Mesothelial cell of epicardium (in vitro differentiated cells): Measurements from ENCODE around the gene PPIL4. TPM values are rescaled to one million over a fixed set of nuclear protein-coding genes. Genes with fewer than 3 reads are reported as not detected.

Source experiments
- DNase-seq, 2 experiments: peaks; one replicate each; pipeline ENCODE4 v3.0.0; 2021; ENCODE audit warnings: low spot score in 2 of 2; ENCODE audit not compliant: unreplicated experiment in 2 of 2
- H3K27ac Mint-ChIP-seq: 2 replicates; pipeline ENCODE4 v1.8.0; 2021; ENCODE audit warnings: mixed read lengths
- H3K27me3 Mint-ChIP-seq: 2 replicates; pipeline ENCODE4 v1.8.0; 2021; ENCODE audit warnings: low read depth, mixed read lengths
- H3K36me3 Mint-ChIP-seq: 2 replicates; pipeline ENCODE4 v1.8.0; 2021; ENCODE audit warnings: mixed read lengths
- H3K4me1 Mint-ChIP-seq: 2 replicates; pipeline ENCODE4 v1.8.0; 2021; ENCODE audit warnings: mixed read lengths
- H3K4me3 Mint-ChIP-seq: 2 replicates; pipeline ENCODE4 v1.8.0; 2021; ENCODE audit warnings: mild to moderate bottlenecking, moderate library complexity, mixed read lengths
- H3K9me3 Mint-ChIP-seq: 2 replicates; pipeline ENCODE4 v1.8.0; 2021; ENCODE audit warnings: mixed read lengths
- CTCF ChIP-seq: fragments of 200-600 bp; sonication (generic); IDR thresholded peaks from one replicate; pipeline ENCODE4 v1.5.0; 2021; ENCODE audit warnings: antibody characterized with exemption; ENCODE audit not compliant: unreplicated experiment
- total RNA-seq: library from RNA; stranded (reverse); gene quantifications from 3 replicates; pipeline ENCODE4 v1.2.1, GENCODE V29; 2021

Gene PPIL4
- total RNA-seq, 1 donor from 2014 or later: 39.8 TPM

- no peak for DNase-seq
- H3K27me3 Mint-ChIP-seq: no peaks in the 10 kb centered on the region
- no peaks in the 10 kb centered on the region for H3K4me1 Mint-ChIP-seq
- H3K4me3 Mint-ChIP-seq: no peak overlapping the region
- no peak overlapping the region for H3K27ac Mint-ChIP-seq
- peaks cover 32% of the 10 kb centered on the region for H3K36me3 Mint-ChIP-seq
- no peak for TF ChIP-seq CTCF
- H3K9me3 Mint-ChIP-seq: no peaks in the 10 kb centered on the region
These were observed 35.0 kb upstream of the PPIL4 start for GRCh38 chr6:149580880-149581279.

GRCh38 chr6:149567945-149568585, 22.2 kb upstream of the PPIL4 start:
- no peaks in the 10 kb centered on the region for H3K36me3 Mint-ChIP-seq
- TF ChIP-seq CTCF: no peak
- peaks cover 19% of the 10 kb centered on the region for H3K4me1 Mint-ChIP-seq
- peak overlapping the region; percentile 96 for H3K4me3 Mint-ChIP-seq
- H3K27me3 Mint-ChIP-seq: peaks cover 2% of the 10 kb centered on the region
- no peaks in the 10 kb centered on the region for H3K9me3 Mint-ChIP-seq
- no peak for DNase-seq
- peak overlapping the region; percentile 69 for H3K27ac Mint-ChIP-seq

- H3K9me3 Mint-ChIP-seq: no peaks in the 10 kb centered on the region
- H3K27me3 Mint-ChIP-seq: peaks cover 2% of the 10 kb centered on the region
- no peak for DNase-seq
- no peaks in the 10 kb centered on the region for H3K36me3 Mint-ChIP-seq
- H3K4me3 Mint-ChIP-seq: peak overlapping the region; percentile 96
- peak overlapping the region; percentile 97 for H3K27ac Mint-ChIP-seq
- TF ChIP-seq CTCF: no peak
- peaks cover 19% of the 10 kb centered on the region for H3K4me1 Mint-ChIP-seq
These were observed 21.3 kb upstream of the PPIL4 start for GRCh38 chr6:149567194-149567586.

GRCh38 chr6:149566410-149567193, 20.8 kb upstream of the PPIL4 start:
- Mint-ChIP-seq H3K4me1 (peaks cover 19% of the 10 kb centered on the region), H3K4me3 (peak overlapping the region; percentile 96), H3K9me3 (no peaks in the 10 kb centered on the region), H3K36me3 (no peaks in the 10 kb centered on the region), H3K27me3 (peaks cover 2% of the 10 kb centered on the region), H3K27ac (peak overlapping the region; percentile 97)
- peak; percentile 40 to 77 for DNase-seq
- no peak for TF ChIP-seq CTCF

DNA sequence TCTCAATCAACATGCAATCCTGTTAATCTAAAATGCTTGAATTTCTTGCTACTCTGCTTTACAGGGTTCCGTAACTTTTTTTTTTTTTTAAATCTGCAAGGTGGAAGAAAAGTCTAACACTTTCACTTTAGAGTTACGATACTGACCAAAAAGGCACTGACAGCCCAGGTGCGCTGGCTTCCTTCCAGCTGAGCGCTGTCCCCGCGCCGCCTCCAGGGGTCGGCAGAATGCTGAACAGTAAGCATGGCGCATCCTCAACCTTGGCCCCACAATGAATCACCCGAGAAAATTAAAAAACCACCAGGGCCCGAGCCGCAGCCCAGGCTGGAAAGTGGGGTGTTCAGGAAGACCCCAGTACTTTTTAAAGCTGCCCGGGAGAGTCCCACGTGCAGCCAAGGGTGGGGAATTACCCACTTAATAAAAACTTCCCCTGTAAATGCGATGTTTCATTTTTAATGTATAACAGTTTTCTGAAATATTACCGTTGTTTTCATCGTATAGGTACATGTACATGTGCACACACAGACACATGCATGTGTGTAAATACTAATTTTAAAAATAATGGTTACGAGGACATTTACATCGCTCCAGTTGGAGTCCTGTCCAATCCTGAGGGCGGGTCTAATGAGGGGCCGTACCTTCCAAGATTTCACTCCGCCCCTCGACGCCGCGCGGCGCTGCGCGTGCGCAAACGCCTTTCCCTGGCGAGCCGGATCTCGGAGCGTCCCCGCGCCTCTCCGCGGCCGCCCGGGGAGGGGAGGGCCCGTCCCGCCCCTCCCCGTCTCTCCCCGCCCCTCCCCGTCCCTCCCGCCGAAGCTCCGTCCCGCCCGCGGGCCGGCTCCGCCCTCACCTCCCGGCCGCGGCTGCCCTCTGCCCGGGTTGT, 19.9 kb upstream of the PPIL4 start, which contains the start of gene GINM1:
Gene GINM1, plus strand, starts transcription at position 849 of the 883 bp plus-strand sequence. CDS start 40 bp downstream, outside the sequence.
- Mint-ChIP-seq H3K9me3 (no peaks in the 10 kb centered on the region), H3K27ac (peak within 1 kb of the TSS; percentile 97), H3K4me1 (peaks cover 19% of the 10 kb centered on the region), H3K4me3 (peak within 1 kb of the TSS; percentile 96), H3K36me3 (no peaks in the 10 kb centered on the region), H3K27me3 (peaks cover 4% of the 10 kb centered on the region)
- TF ChIP-seq CTCF: peak; percentile 19
- peak; percentile 88 to 98 for DNase-seq
